IMR-90 (cell line): Measurements from ENCODE around the gene LDLRAD4.

ENCODE experiments used
- BHLHE40 ChIP-seq: fragments of 150-350 bp; IDR thresholded peaks from 2 replicates; pipeline ENCODE4 v1.6.1; 2016; ENCODE audit warnings: mild to moderate bottlenecking, low read depth, low read length
- CTCF ChIP-seq: conservative IDR thresholded peaks from 2 replicates; pipeline ENCODE4 v1.5.1; 2012; ENCODE audit warnings: mild to moderate bottlenecking, low read depth, low read length, improper control_type of control experiment
- MXI1 ChIP-seq: IDR thresholded peaks from 2 replicates; pipeline ENCODE4 v1.6.1; 2012; ENCODE audit warnings: low read depth, mild to moderate bottlenecking, low read length, moderate library complexity, borderline replicate concordance
- POLR2A ChIP-seq: IDR thresholded peaks from 2 replicates; pipeline ENCODE4 v1.6.1; 2012; ENCODE audit warnings: mild to moderate bottlenecking, low read depth, low read length
- RCOR1 ChIP-seq: IDR thresholded peaks from 2 replicates; pipeline ENCODE4 v1.6.1; 2012; ENCODE audit warnings: mild to moderate bottlenecking, low read length, improper control_type of control experiment; ENCODE audit not compliant: insufficient replicate concordance
- TF ChIP-seq, protein P1 (sequence below): fragments of 150-350 bp; IDR thresholded peaks from 2 replicates; pipeline ENCODE4 v1.6.1; 2017; ENCODE audit warnings: mild to moderate bottlenecking, antibody characterized with exemption, low read length, low read depth
- TF ChIP-seq, protein P2 (sequence below): fragments of 150-350 bp; IDR thresholded peaks from 2 replicates; pipeline ENCODE4 v1.6.1; 2016; ENCODE audit warnings: low read depth, mild to moderate bottlenecking, low read length, moderate library complexity, borderline replicate concordance

DNA sequence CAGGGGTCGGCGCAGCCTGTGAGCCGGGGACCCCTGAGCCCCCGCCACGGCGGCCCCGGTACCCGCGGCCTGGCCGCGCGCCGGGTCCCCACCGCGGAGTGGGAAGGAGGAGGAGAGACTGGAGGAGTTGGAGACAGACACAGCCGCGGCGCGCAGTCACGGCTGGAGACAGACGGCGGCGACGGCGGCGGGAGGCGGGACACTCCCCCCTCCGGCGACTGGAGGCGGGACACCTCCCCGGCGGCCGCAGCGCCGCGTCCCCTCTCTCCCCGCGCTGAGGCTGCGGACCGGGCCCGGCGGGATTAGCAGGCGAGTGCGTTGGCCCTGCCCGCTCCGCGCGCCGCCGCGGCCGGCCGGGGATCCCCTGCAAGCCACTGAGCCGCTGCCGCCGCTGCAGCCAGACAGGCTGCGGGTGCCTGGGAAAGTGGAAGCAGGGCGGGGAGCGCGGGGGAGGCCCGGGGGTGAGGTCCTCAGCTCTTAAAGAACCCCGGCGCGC is 1.0 kb upstream of the LDLRAD4 start:
- TF ChIP-seq CTCF, result no peak
- no peak for TF ChIP-seq POLR2A
- TF ChIP-seq, protein P1, sequence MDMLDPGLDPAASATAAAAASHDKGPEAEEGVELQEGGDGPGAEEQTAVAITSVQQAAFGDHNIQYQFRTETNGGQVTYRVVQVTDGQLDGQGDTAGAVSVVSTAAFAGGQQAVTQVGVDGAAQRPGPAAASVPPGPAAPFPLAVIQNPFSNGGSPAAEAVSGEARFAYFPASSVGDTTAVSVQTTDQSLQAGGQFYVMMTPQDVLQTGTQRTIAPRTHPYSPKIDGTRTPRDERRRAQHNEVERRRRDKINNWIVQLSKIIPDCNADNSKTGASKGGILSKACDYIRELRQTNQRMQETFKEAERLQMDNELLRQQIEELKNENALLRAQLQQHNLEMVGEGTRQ, result no peak
- TF ChIP-seq, protein P2, sequence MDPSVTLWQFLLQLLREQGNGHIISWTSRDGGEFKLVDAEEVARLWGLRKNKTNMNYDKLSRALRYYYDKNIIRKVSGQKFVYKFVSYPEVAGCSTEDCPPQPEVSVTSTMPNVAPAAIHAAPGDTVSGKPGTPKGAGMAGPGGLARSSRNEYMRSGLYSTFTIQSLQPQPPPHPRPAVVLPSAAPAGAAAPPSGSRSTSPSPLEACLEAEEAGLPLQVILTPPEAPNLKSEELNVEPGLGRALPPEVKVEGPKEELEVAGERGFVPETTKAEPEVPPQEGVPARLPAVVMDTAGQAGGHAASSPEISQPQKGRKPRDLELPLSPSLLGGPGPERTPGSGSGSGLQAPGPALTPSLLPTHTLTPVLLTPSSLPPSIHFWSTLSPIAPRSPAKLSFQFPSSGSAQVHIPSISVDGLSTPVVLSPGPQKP, result no peak
- no peak for TF ChIP-seq RCOR1
- no peak for TF ChIP-seq MXI1
- no peak for TF ChIP-seq BHLHE40
